ENCODE measurements around the gene MRPL49.
"Not testable (repeated sequence)": the region's sequence is repeated elsewhere in the genome, so short reads cannot be mapped to it uniquely, and the experiment has no call there.

Gene MRPL49

GRCh38 chr11:65174571-65175010, 52.5 kb downstream of the MRPL49 start:
- H3K36me3 ChIP-seq (ENCODE audit: control insufficient read depth in 2 of 2, insufficient read depth in 1 of 2, low read length in 2 of 2); H3K4me1 ChIP-seq (ENCODE audit: control insufficient read depth, insufficient read depth, low read length); H3K27ac ChIP-seq (ENCODE audit: extremely low read depth, low read depth, low read length); H3K4me3 ChIP-seq (ENCODE audit: low read depth, low read length); H3K9me3 ChIP-seq (ENCODE audit: control insufficient read depth, insufficient read depth, low read depth, low read length): not testable (repeated sequence)
- ChIA-PET CTCF (interaction anchor here (0.8 to 1.6 kb wide), 3 partner anchors 9 to 62 kb away, joined by 3 to 4 read pairs (median 3); no protein-coding TSS in a partner anchor), POLR2A (interaction anchor here (0.6 to 0.9 kb wide), 3 partner anchors 9 to 1082 kb away, joined by 3 read pairs; no protein-coding TSS in a partner anchor)

All from HEK293 (cell line).